Astrocyte of the cerebellum (primary cell): Measurements from ENCODE around the gene TBR1.

ENCODE experiments used
- DNase-seq: peaks from one replicate; pipeline ENCODE4 v3.0.0-alpha.2; 2011; ENCODE audit warnings: low read depth
- H3K4me3 ChIP-seq: 2 replicates; pipeline ENCODE4 v1.5.1; 2011; ENCODE audit warnings: mild to moderate bottlenecking, low read depth, low read length, moderate library complexity
- CTCF ChIP-seq: IDR thresholded peaks from 2 replicates; pipeline ENCODE4 v1.5.1; 2012; ENCODE audit warnings: low read length, low read depth, moderate library complexity, mild to moderate bottlenecking; ENCODE audit errors: missing control alignments
- in situ Hi-C: cut with HindIII; loops from 2 replicates; pipeline ENCODE4 v1.10.0; 2017; ENCODE audit warnings: low sequenced_read_pairs

Gene TBR1

DNA sequence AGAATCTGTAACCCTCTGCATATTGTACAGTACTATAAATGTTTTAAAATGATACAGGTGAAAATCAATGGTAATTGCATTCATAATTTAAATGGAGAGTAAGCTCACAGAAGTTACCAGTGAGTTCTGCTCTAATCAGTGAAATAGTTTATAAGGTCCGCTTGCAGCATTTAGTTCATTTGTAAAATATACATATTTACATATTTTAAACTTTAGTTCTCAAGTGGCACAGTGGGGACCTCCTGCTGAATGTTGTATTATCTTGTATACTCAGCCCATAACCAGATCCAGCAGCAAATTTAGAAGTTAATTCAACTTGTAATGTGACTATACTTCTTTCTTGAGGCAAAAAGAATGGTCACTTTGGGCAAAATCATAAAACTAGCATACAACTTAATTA is 41.7 kb upstream of the TBR1 start:
- no peak for TF ChIP-seq CTCF
- H3K4me3 ChIP-seq, result no peak overlapping the region
- DNase-seq, result no peak
- in situ Hi-C loops, result no loop called here

- no peak overlapping the region for H3K4me3 ChIP-seq
- no peak for DNase-seq
- no peak for TF ChIP-seq CTCF
- in situ Hi-C loops, result no loop called here
Measured at GRCh38 chr2:161379740-161380139, 36.4 kb upstream of the TBR1 start.

- no peak overlapping the region for H3K4me3 ChIP-seq
- in situ Hi-C loops, result no loop called here
- no peak for TF ChIP-seq CTCF
- no peak for DNase-seq
Measured at GRCh38 chr2:161381546-161381945, 34.6 kb upstream of the TBR1 start.

DNA sequence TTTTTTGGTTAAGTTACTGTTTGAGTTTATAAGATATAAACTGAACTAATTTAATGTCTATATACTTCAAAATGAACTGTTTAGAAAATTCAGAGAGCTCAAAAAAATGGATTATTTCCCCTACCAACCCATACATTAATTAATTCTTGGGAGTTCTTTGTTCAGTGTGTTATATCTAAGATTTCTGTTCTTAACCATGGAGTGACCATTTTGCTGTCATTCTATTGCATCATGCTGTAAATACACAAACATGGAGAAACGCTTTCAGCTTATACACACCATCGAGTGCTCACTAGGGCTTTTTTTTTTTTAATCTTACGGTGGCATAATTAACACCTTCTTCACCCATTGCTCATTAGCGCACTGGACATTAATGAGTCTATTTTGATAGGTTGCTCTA is 33.4 kb upstream of the TBR1 start:
- TF ChIP-seq CTCF, result no peak
- DNase-seq, result no peak

GRCh38 chr2:161384864-161385263 is 31.2 kb upstream of the TBR1 start:
- no peak for TF ChIP-seq CTCF
- no peak for DNase-seq
- H3K4me3 ChIP-seq, result no peak overlapping the region
- in situ Hi-C loops, result no loop called here

More for the DNA sequence above, 33.4 kb upstream of the TBR1 start:
- no peak overlapping the region for H3K4me3 ChIP-seq
- in situ Hi-C loops, result no loop called here

DNA sequence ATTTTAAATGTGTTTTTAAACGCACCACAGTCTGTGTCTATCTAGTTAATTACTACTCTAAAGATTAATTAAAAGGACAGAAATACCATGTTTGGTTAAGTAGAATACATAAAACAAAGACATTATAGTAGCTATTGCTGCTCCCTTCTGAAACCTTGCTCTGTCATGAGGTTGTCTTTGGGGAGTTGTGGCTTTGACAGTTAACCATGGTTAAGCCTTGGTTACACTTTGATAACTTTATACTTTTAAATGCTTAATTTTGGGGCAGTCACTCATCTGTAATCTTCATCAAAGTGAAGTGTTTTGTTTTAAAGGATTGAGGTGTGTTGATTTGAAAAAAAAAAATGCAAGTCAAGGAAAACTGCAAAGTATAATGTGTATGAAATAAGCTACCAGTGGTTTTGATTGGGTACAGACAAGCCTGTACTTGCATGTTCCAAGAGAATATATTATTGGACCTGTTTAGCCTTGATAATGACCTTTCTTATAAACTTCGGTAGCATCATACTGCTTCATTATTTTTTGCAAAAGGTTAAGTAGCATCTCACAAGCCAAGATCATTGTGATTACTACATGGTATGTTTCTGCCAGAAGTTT is 29.8 kb upstream of the TBR1 start:
- TF ChIP-seq CTCF, result no peak
- DNase-seq, result no peak
- in situ Hi-C loops, result no loop called here
- H3K4me3 ChIP-seq, result no peak overlapping the region
